ENCODE results near the gene FBXL15. TPM values are rescaled to one million over a fixed set of nuclear protein-coding genes. Genes with fewer than 3 reads are reported as not detected.

The FBXL15 gene
- total and polyA plus RNA-seq, 2 of the 13 experiments (the other 11 are each of a cell fraction or from before 2014, with no cell fraction given): 4.3 to 8.3 TPM

GRCh38 chr10:102431452-102432124 is 11.0 kb downstream of the FBXL15 start (continued):
- TF ChIP-seq, protein P1, sequence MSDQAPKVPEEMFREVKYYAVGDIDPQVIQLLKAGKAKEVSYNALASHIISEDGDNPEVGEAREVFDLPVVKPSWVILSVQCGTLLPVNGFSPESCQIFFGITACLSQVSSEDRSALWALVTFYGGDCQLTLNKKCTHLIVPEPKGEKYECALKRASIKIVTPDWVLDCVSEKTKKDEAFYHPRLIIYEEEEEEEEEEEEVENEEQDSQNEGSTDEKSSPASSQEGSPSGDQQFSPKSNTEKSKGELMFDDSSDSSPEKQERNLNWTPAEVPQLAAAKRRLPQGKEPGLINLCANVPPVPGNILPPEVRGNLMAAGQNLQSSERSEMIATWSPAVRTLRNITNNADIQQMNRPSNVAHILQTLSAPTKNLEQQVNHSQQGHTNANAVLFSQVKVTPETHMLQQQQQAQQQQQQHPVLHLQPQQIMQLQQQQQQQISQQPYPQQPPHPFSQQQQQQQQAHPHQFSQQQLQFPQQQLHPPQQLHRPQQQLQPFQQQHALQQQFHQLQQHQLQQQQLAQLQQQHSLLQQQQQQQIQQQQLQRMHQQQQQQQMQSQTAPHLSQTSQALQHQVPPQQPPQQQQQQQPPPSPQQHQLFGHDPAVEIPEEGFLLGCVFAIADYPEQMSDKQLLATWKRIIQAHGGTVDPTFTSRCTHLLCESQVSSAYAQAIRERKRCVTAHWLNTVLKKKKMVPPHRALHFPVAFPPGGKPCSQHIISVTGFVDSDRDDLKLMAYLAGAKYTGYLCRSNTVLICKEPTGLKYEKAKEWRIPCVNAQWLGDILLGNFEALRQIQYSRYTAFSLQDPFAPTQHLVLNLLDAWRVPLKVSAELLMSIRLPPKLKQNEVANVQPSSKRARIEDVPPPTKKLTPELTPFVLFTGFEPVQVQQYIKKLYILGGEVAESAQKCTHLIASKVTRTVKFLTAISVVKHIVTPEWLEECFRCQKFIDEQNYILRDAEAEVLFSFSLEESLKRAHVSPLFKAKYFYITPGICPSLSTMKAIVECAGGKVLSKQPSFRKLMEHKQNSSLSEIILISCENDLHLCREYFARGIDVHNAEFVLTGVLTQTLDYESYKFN (CRISPR knock-in tag; conservative IDR thresholded peaks at IDR 0.05): no peak
- TF ChIP-seq TAF1 (CRISPR knock-in tag; IDR thresholded peaks at IDR 0.05) (no peak), ZNF12 (CRISPR knock-in tag; IDR thresholded peaks at IDR 0.05) (no peak), NFAT5 (CRISPR knock-in tag; IDR thresholded peaks at IDR 0.05) (no peak), ZNF333 (CRISPR knock-in tag; IDR thresholded peaks at IDR 0.05; ENCODE audit: borderline replicate concordance) (no peak), PRDM10 (CRISPR knock-in tag; IDR thresholded peaks at IDR 0.05; ENCODE audit: low read depth) (no peak), TCF7L2 (IDR thresholded peaks at IDR 0.05; ENCODE audit: low read depth, low read length) (no peak), ZNF776 (CRISPR knock-in tag; IDR thresholded peaks at IDR 0.05) (no peak), MEIS1 (CRISPR knock-in tag; IDR thresholded peaks at IDR 0.05; ENCODE audit: borderline replicate concordance) (no peak), BRCA1 (CRISPR knock-in tag; IDR thresholded peaks at IDR 0.05) (no peak)
- TF ChIP-seq, protein P2, sequence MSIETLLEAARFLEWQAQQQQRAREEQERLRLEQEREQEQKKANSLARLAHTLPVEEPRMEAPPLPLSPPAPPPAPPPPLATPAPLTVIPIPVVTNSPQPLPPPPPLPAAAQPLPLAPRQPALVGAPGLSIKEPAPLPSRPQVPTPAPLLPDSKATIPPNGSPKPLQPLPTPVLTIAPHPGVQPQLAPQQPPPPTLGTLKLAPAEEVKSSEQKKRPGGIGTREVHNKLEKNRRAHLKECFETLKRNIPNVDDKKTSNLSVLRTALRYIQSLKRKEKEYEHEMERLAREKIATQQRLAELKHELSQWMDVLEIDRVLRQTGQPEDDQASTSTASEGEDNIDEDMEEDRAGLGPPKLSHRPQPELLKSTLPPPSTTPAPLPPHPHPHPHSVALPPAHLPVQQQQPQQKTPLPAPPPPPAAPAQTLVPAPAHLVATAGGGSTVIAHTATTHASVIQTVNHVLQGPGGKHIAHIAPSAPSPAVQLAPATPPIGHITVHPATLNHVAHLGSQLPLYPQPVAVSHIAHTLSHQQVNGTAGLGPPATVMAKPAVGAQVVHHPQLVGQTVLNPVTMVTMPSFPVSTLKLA (IDR thresholded peaks at IDR 0.05): no peak
- TF ChIP-seq, protein P3, sequence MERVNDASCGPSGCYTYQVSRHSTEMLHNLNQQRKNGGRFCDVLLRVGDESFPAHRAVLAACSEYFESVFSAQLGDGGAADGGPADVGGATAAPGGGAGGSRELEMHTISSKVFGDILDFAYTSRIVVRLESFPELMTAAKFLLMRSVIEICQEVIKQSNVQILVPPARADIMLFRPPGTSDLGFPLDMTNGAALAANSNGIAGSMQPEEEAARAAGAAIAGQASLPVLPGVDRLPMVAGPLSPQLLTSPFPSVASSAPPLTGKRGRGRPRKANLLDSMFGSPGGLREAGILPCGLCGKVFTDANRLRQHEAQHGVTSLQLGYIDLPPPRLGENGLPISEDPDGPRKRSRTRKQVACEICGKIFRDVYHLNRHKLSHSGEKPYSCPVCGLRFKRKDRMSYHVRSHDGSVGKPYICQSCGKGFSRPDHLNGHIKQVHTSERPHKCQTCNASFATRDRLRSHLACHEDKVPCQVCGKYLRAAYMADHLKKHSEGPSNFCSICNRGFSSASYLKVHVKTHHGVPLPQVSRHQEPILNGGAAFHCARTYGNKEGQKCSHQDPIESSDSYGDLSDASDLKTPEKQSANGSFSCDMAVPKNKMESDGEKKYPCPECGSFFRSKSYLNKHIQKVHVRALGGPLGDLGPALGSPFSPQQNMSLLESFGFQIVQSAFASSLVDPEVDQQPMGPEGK (CRISPR knock-in tag; IDR thresholded peaks at IDR 0.05): no peak

All from HepG2 (cell line).